GM23338 (cell line): ENCODE measurements around the gene FCRLA.

Experiments
- CREB1 ChIP-seq: fragments of 250-450 bp; sonication (Bioruptor Pico); IDR thresholded peaks from 2 replicates; pipeline ENCODE4 v1.5.0; 2020; ENCODE audit warnings: low read depth, mild to moderate bottlenecking, moderate library complexity
- CTCF ChIP-seq, 2 experiments: fragments of 200-600 bp in 1 of 2; sonication (generic) in 1 of 2; conservative IDR thresholded peaks; 2 replicates each; pipeline versions ENCODE4 v1.5.1 to v1.6.1; 2016 to 2017; ENCODE audit warnings: antibody characterized with exemption in 2 of 2, low read depth in 2 of 2, mild to moderate bottlenecking in 2 of 2, moderate library complexity in 1 of 2
- ETS1 ChIP-seq: IDR thresholded peaks from 2 replicates; pipeline ENCODE4 v1.6.1; 2016; ENCODE audit warnings: antibody characterized with exemption
- EZH2 ChIP-seq: fragments of 200-600 bp; sonication (generic); IDR thresholded peaks from one replicate; pipeline ENCODE4 v1.8.0; 2017; ENCODE audit warnings: antibody characterized with exemption, mild to moderate bottlenecking, low read depth; ENCODE audit not compliant: unreplicated experiment
- EZH2phosphoT487 ChIP-seq: fragments of 200-600 bp; sonication (generic); IDR thresholded peaks from one replicate; pipeline ENCODE4 v1.8.1; 2018; ENCODE audit warnings: antibody characterized with exemption; ENCODE audit not compliant: unreplicated experiment
- JUNB ChIP-seq: IDR thresholded peaks from one replicate; pipeline ENCODE4 v1.6.1; 2016; ENCODE audit warnings: antibody characterized with exemption; ENCODE audit not compliant: unreplicated experiment
- NANOG ChIP-seq: IDR thresholded peaks from 2 replicates; pipeline ENCODE4 v1.6.1; 2016; ENCODE audit warnings: antibody characterized with exemption, borderline replicate concordance
- POLR2AphosphoS5 ChIP-seq: IDR thresholded peaks from 2 replicates; pipeline ENCODE4 v1.6.1; 2016; ENCODE audit warnings: antibody characterized with exemption, low read depth
- REST ChIP-seq: IDR thresholded peaks from one replicate; pipeline ENCODE4 v1.6.1; 2018; ENCODE audit warnings: antibody characterized with exemption; ENCODE audit not compliant: unreplicated experiment
- ZNF114 ChIP-seq: fragments of 250-450 bp; sonication (Bioruptor Pico); IDR thresholded peaks from 2 replicates; pipeline ENCODE4 v1.5.0; 2020; ENCODE audit warnings: mild to moderate bottlenecking, moderate library complexity

- TF ChIP-seq EZH2phosphoT487: no peak
- TF ChIP-seq POLR2AphosphoS5: no peak
- TF ChIP-seq CTCF (conservative IDR thresholded peaks at IDR 0.05; ENCODE audit: low read depth in 2 of 2): no peak
- TF ChIP-seq CREB1: no peak
- no peak for TF ChIP-seq EZH2
- TF ChIP-seq JUNB: no peak
- TF ChIP-seq ETS1: no peak
- TF ChIP-seq REST: no peak
- no peak for TF ChIP-seq NANOG
- no peak for TF ChIP-seq ZNF114 (CRISPR knock-in tag)
Measured at GRCh38 chr1:161706113-161706481, 932 bp upstream of the FCRLA start.
